Measurements from ENCODE around the gene CHCHD6. TPM values are rescaled to one million over a fixed set of nuclear protein-coding genes. Genes with fewer than 3 reads are reported as not detected.
A peak's percentile ranks its signal among the peaks of the same experiment; 100 is the strongest.

Gene CHCHD6
- total and polyA plus RNA-seq, 2 donors (not counting 3 experiments of a cell fraction or from before 2014, with no cell fraction given) = 8.4 to 10.1 TPM

- H3K27ac ChIP-seq (ENCODE audit: insufficient read depth, low read depth, low read length) = peak within 1 kb of the TSS; percentile 37
- FAIRE-seq = peak; percentile 57
- TF ChIP-seq POLR2AphosphoS5 (IDR thresholded peaks at IDR 0.05; ENCODE audit: insufficient read depth, low read depth, low read length) = peak; percentile 65
- no peak for TF ChIP-seq JUN (IDR thresholded peaks at IDR 0.05; ENCODE audit: borderline replicate concordance, insufficient read depth, insufficient read length, low read depth)
- no peak for TF ChIP-seq GATA2 (IDR thresholded peaks at IDR 0.05; ENCODE audit: insufficient read depth, insufficient read length, low read depth, low read length)
- no peaks in the 10 kb centered on the region for H4K20me1 ChIP-seq (replicated peaks; ENCODE audit: control insufficient read depth, extremely low read depth, insufficient read depth, low read length)
- peak; percentile 64 for DNase-seq (ENCODE audit: low read depth, low spot score)
- no peaks in the 10 kb centered on the region for H3K9me3 ChIP-seq (replicated peaks; ENCODE audit: control insufficient read depth, insufficient read depth, low read length)
- peaks cover 8% of the 10 kb centered on the region for H3K4me1 ChIP-seq (ENCODE audit: control insufficient read depth, extremely low read depth, insufficient read depth, low read length)
- H3K9ac ChIP-seq (replicated peaks; ENCODE audit: extremely low read depth, insufficient read depth, low read length) = peak within 1 kb of the TSS; percentile 75
- peak within 1 kb of the TSS; percentile 98 for H3K4me2 ChIP-seq (ENCODE audit: insufficient read depth, low read length)
- intact Hi-C loops (cut with micrococcal nuclease) = loop anchor here (1.0 to 2.0 kb wide), 3 partner anchors 50 to 328 kb away; partner anchors contain the start of gene CHCHD6
- H3K27me3 ChIP-seq (ENCODE audit: control insufficient read depth in 2 of 2, insufficient read depth in 2 of 2, low read length in 2 of 2) = peaks cover 0 to 6% of the 10 kb centered on the region in 2 experiments
- H3K4me3 ChIP-seq (replicated peaks in 1 of 3; ENCODE audit: insufficient read depth in 1 of 3, low read depth in 1 of 3, low read length in 3 of 3) = peak within 1 kb of the TSS; percentile 41 to 84 (median 55)
- no peaks in the 10 kb centered on the region for H3K9me1 ChIP-seq (replicated peaks; ENCODE audit: control insufficient read depth, extremely low read depth, insufficient read depth, low read length)
- BruUV-seq (replicated peaks) = no TSS peak
- ChIA-PET CTCF (interaction anchor here (0.7 to 1.5 kb wide), 4 partner anchors 24 to 892 kb away, joined by 3 to 4 read pairs (median 4); no protein-coding TSS in a partner anchor), POLR2A (no interaction called here)
- no peaks in the 10 kb centered on the region for H3K36me3 ChIP-seq (ENCODE audit: control insufficient read depth in 2 of 2, extremely low read depth in 1 of 2, insufficient read depth in 2 of 2, low read length in 2 of 2)
- H2AFZ ChIP-seq (ENCODE audit: low read depth, low read length) = peak within 1 kb of the TSS; percentile 91
- dilution Hi-C loops (cut with MboI; ENCODE audit: extremely low pct_ligation_motif_present, low sequenced_read_pairs) = no loop called here
- H3K79me2 ChIP-seq (ENCODE audit: control insufficient read depth, insufficient read depth, low read length) = no peaks in the 10 kb centered on the region
Measured at GRCh38 chr3:126654571-126655383, 49.3 kb upstream of the CHCHD6 start, which contains the start of gene TXNRD3. Gene TXNRD3 (minus strand): TSS chr3:126655124.

- ChIA-PET CTCF (no interaction called here), POLR2A (no interaction called here)
- H4K20me1 ChIP-seq (replicated peaks; ENCODE audit: control insufficient read depth, extremely low read depth, insufficient read depth, low read length) = no peaks in the 10 kb centered on the region
- no peak overlapping the region for H3K9ac ChIP-seq (replicated peaks; ENCODE audit: extremely low read depth, insufficient read depth, low read length)
- dilution Hi-C loops (cut with MboI; ENCODE audit: extremely low pct_ligation_motif_present, low sequenced_read_pairs) = no loop called here
- peaks cover 8% of the 10 kb centered on the region for H3K4me1 ChIP-seq (ENCODE audit: control insufficient read depth, extremely low read depth, insufficient read depth, low read length)
- H3K79me2 ChIP-seq (ENCODE audit: control insufficient read depth, insufficient read depth, low read length) = no peaks in the 10 kb centered on the region
- H3K36me3 ChIP-seq (ENCODE audit: control insufficient read depth in 2 of 2, extremely low read depth in 1 of 2, insufficient read depth in 2 of 2, low read length in 2 of 2) = no peaks in the 10 kb centered on the region
- no peak for DNase-seq (ENCODE audit: low read depth, low spot score)
- TF ChIP-seq FOS (IDR thresholded peaks at IDR 0.05; ENCODE audit: borderline replicate concordance, insufficient read depth, low read length) (no peak), MYC (IDR thresholded peaks at IDR 0.05; ENCODE audit: low read depth, low read length) (no peak), GATA2 (IDR thresholded peaks at IDR 0.05; ENCODE audit: insufficient read depth, insufficient read length, low read depth, low read length) (no peak), CTCF (IDR thresholded peaks at IDR 0.05; ENCODE audit: extremely low read depth in 1 of 2, insufficient read depth in 1 of 2, low read depth in 1 of 2, low read length in 2 of 2) (no peak), MAX (IDR thresholded peaks at IDR 0.05; ENCODE audit: insufficient read depth, insufficient read length) (no peak), POLR2A (IDR thresholded peaks at IDR 0.05; ENCODE audit: low read depth, low read length) (no peak), POLR2AphosphoS5 (IDR thresholded peaks at IDR 0.05; ENCODE audit: insufficient read depth, low read depth, low read length) (no peak), EZH2 (IDR thresholded peaks at IDR 0.05; ENCODE audit: borderline replicate concordance, low read depth, low read length, severe bottlenecking) (no peak), JUN (IDR thresholded peaks at IDR 0.05; ENCODE audit: borderline replicate concordance, insufficient read depth, insufficient read length, low read depth) (no peak)
- no peak for FAIRE-seq
- peaks cover 7 to 8% of the 10 kb centered on the region in 2 experiments for H3K27me3 ChIP-seq (ENCODE audit: control insufficient read depth in 2 of 2, insufficient read depth in 2 of 2, low read length in 2 of 2)
- no peaks in the 10 kb centered on the region for H3K9me3 ChIP-seq (replicated peaks; ENCODE audit: control insufficient read depth, insufficient read depth, low read length)
- no TSS peak for BruUV-seq (replicated peaks)
- H3K9me1 ChIP-seq (replicated peaks; ENCODE audit: control insufficient read depth, extremely low read depth, insufficient read depth, low read length) = no peaks in the 10 kb centered on the region
- H3K4me2 ChIP-seq (ENCODE audit: insufficient read depth, low read length) = no peak overlapping the region
- intact Hi-C loops (cut with micrococcal nuclease) = loop anchor here (2.0 kb wide), 2 partner anchors 49 to 133 kb away; partner anchors contain the start of gene CHCHD6
- H3K27ac ChIP-seq (ENCODE audit: insufficient read depth, low read depth, low read length) = no peak overlapping the region
- no peak overlapping the region for H2AFZ ChIP-seq (ENCODE audit: low read depth, low read length)
- no peak overlapping the region for H3K4me3 ChIP-seq (replicated peaks in 1 of 3; ENCODE audit: insufficient read depth in 1 of 3, low read depth in 1 of 3, low read length in 3 of 3)
Measured at GRCh38 chr3:126655887-126656286, 48.2 kb upstream of the CHCHD6 start.

All from endothelial cell of umbilical vein (primary cell).